Adipose tissue (tissue), 3 donors: Measurements from ENCODE around the gene IDUA. TPM values are rescaled to one million over a fixed set of nuclear protein-coding genes. Genes with fewer than 3 reads are reported as not detected.
"Not testable (repeated sequence)": the region's sequence is repeated elsewhere in the genome, so short reads cannot be mapped to it uniquely, and the experiment has no call there.

Experiments
- H3K27ac ChIP-seq: one replicate; pipeline ENCODE4 v1.5.1; 2013; ENCODE audit warnings: low read depth, low read length
- WGBS, 3 donors: extraction: QIAGEN DNeasy Blood & Tissue Kit; methylation state at CpG; one replicate each; pipeline ENCODE4 v1.1.7; 2013; 5-methylcytosine and 5-hydroxymethylcytosine counted together
- polyA plus RNA-seq, 3 donors: library from polyadenylated mRNA; stranded (reverse); fragments of 200-250 nt; gene quantifications; one replicate each; pipeline ENCODE4 v1.2.3, GENCODE V29; 2013
- donor health status: healthy with polysubstance abuse.
- donor health status: Bipolar disorder and iron deficiency.
- donor health status: healthy.

IDUA gene
- polyA plus RNA-seq, 3 donors: 10.8 to 23.9 (median 13.7) TPM

DNA sequence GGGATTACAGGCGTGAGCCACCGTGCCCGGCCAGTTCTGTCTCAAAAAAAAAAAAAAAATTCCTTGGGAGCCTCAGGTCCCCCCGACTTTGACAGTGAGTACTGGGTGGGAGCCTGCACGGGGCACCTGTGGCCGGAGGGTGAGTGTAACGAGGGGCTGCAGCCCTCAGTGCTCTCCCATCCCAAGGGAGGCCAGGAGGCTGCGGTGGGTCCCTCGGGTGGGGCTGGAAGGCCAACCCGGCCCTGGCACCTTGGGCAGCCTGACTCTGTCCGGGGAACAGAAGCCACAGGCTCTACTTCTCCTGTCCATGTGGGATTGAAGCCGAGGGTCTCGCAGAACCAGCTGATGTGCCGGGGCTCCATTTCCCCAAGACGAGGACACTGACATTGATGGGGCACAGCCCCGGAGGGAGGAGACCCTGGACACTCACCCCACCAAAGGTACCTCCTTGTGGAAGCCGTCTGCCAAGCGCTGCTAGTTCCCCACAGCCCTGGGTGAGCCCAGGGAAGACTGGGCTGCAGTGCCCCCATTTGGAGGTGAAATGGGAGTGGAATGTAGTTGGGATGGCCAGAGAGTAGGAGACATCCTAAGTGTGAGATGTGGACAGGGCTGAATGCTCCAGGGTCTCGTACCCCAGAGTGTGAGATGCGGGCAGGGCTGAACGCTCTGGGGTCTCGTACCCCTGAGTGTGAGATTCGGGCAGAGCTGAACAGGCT is 8.6 kb downstream of the IDUA start:
- 85 to 91% (median 90%) methylated on average over 21 to 23 of the region's 23 CpGs for WGBS, 3 donors

DNA sequence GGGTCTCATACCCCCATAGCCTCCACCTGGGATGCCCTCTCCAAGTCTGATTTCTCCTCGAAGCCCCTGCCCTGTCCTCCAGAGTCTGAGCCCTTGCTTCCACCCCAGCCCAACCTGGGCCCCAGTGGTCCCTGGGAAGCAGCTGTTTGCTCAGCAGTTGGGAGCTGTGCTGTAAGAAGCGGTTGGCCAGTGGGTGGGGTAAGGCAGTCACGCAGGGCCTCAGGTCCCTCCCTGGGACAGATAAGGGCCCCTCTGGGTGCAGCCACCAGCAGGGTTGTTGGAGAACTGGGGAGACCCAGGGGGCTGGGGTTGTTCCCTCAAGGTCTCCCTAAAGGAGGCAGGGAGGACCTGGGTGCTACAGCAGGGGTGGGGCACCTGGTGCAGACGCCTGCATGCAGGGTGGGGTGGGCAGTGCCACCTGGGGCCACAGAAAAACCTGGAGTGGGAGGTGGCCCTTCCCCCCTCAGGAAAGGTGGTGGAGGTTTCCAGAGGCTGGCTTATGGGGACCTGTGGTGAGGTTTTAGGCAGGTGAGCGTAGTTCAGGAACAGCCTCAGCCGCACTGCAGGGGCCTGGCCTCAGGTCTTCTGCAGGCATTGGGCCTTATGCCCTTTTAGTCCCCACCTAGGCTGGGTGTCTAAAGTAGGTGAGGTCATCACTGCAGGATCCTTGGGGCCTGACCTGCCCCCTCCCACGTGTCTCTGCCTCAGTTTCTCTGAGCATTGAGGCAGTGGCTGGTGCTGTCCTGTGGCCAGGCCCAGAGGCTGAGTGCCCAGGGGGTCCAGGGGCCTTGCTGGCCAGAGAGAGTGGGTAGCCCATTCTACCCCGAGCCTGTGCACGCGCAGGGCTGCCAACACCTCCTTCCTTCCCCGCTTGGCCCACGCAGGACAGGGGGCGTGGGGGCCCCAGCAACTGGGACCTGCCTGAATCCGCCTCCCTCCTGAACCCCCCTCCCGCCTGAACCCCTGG is 9.5 kb downstream of the IDUA start:
- no peak overlapping the region for H3K27ac ChIP-seq
- WGBS, 3 donors: 60 to 83% (median 61%) methylated on average over 13 to 15 of the region's 15 CpGs

More for the DNA sequence above, 8.6 kb downstream of the IDUA start:
- no peak overlapping the region for H3K27ac ChIP-seq

- WGBS, 3 donors: 6 to 14% (median 8%) methylated on average over 22 to 25 of the region's 25 CpGs
- no peak overlapping the region for H3K27ac ChIP-seq
Measured at GRCh38 chr4:996997-997374, 10.1 kb downstream of the IDUA start.

DNA sequence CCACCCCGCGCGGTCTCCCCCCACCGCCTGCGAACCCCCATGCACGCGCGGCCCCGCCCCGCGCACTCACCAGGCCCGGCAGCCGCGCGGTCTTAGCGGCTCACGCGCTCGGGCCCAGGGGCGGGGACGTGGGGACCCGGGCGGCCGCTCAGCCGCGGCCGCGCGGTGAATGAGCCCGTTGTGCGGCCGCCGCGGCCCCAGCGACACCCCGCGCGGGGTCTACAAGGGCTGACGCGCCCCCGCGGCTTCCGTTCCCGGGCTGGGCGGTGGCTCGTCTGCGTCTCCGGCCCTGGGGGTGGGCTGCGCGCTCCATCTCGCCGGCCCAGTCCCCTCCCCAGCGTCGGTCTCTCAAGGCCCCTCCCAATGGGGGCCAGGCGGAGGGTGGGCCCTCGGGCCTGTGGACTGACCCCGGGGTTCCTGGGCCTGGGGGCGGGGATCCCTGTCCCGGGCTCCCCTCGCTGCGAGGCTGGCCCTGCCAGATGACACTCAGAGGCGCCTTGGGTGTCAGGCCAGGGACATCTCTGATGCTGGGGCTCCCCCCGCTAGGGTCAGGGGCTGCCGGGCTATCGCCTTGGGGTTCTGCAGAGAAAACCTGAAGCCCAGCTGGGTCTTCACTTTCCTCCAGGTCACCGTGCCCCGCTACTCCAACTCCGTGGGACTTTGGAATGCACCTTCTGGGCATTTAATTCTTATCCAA is 10.7 kb downstream of the IDUA start:
- WGBS, 3 donors: 2 to 5% (median 2%) methylated on average over 21 to 67 of the region's 68 CpGs
- H3K27ac ChIP-seq: no peak overlapping the region

DNA sequence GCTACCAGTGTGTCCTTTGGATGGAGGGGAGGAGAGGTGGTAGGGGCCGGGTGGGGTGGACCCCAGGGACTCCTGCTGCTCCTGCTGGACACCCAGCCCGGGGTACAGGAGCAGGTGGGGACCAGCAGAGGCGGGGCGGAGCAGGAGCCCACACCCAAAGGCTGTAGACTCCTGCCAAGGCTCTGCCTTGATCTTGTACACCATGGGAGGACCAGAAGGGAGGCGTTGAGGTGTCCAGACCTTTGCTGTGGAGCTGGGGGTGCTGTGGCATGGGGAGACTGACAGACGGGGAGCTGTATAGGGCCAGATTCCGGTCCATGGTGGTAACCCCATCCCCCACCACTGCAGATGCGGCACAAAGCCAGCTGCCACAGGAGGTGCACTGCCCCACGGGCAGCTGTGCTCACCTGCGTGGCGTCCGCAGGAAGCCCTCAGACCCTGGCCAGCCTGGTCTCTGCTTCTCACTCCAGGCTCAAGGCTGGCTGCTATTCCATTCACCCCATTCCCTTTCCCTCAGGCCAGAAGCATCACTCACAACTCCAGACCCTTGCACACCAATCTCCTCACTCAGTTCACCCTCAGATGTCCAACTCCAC is 11.3 kb downstream of the IDUA start:
- H3K27ac ChIP-seq: no peak overlapping the region
- 42 to 48% (median 47%) methylated on average over 12 of the region's 12 CpGs for WGBS, 3 donors

DNA sequence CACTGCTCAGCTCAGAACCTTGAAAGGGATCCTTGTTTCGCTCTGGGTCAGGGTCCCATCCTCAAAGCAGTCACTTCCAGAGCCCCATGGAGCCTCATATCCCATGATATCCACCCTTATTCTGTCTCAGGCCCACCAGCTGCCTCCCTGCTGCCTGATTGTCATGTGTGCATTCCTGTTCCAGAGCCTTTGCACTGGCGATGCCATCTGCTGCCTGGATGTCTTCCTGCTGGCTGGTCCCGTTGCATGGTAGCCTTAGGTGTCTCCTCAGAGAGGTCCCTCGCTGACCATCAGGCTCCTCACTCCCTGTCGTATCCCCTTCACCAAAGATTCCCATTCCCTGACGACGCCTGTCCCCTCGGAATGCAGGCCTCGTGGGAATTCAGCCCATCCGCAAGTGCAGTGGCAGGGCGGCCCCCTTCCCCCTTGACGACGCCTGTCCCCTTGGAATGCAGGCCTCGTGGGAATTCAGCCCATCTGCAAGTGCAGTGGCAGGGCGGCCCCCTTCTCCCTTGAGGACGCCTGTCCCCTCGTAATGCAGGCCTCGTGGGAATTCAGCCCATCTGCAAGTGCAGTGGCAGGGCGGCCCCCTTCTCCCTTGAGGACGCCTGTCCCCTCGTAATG is 12.5 kb downstream of the IDUA start:
- not testable (repeated sequence) for H3K27ac ChIP-seq
- 44 to 52% (median 50%) methylated on average over 14 to 17 of the region's 21 CpGs for WGBS, 3 donors

DNA sequence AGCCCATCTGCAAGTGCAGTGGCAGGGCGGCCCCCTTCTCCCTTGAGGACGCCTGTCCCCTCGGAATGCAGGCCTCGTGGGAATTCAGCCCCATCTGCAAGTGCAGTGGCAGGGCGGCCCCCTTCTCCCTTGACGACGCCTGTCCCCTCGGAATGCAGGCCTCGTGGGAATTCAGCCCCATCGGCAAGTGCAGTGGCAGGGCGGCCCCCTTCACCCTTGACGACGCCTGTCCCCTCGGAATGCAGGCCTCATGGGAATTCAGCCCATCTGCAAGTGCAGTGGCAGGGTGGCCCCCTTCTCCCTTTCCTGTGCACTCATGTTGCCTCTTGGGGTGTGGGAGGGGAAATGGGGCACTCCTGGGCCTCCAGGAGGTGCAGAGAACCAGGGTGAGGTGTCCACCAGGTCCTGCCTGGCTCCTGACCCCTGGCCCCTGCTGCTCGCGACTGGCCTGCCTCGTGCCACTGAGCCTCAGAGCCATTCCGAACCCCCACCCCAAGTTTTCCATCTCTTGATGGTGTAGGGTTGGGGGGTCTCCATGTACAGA is 13.1 kb downstream of the IDUA start:
- WGBS, 3 donors: 54 to 59% (median 56%) methylated on average over 16 to 18 of the region's 18 CpGs
- no peak overlapping the region for H3K27ac ChIP-seq

DNA sequence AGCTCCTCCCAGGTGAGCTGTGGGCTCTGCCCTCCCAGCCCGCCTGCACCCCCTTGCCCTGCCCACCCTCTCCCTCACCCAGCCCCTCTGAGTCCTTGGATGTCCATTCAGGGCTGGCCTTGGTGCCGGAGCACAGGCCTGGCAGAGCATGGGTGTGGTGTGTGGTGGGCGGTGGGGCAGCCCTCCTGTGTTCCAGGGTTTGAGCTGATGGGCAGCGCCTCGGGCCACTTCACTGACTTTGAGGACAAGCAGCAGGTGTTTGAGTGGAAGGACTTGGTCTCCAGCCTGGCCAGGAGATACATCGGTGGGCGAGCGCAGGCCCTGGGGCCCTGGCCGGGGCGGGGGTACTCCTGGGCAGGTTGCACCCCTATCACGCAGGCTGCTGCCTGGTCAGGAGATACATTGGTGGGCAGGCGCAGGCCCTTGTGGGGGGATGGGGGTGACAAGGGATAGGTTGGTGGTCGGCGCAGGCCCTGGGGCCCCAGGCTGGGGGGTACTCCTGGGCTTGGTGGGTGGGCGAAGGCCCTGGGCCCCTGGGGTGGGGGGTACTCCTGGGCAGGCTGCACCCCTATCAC is 13.9 kb downstream of the IDUA start:
- no peak overlapping the region for H3K27ac ChIP-seq
- WGBS, 3 donors: 86 to 90% (median 88%) methylated on average over 12 to 15 of the region's 15 CpGs

GRCh38 chr4:1001561-1002130 is 14.8 kb downstream of the IDUA start:
- no peak overlapping the region for H3K27ac ChIP-seq
- 17 to 22% (median 20%) methylated on average over 32 to 48 of the region's 48 CpGs for WGBS, 3 donors

- no peak overlapping the region for H3K27ac ChIP-seq
- 2 to 3% (median 2%) methylated on average over 35 to 54 of the region's 54 CpGs for WGBS, 3 donors
Measured at GRCh38 chr4:1002131-1002630, 15.3 kb downstream of the IDUA start.

DNA sequence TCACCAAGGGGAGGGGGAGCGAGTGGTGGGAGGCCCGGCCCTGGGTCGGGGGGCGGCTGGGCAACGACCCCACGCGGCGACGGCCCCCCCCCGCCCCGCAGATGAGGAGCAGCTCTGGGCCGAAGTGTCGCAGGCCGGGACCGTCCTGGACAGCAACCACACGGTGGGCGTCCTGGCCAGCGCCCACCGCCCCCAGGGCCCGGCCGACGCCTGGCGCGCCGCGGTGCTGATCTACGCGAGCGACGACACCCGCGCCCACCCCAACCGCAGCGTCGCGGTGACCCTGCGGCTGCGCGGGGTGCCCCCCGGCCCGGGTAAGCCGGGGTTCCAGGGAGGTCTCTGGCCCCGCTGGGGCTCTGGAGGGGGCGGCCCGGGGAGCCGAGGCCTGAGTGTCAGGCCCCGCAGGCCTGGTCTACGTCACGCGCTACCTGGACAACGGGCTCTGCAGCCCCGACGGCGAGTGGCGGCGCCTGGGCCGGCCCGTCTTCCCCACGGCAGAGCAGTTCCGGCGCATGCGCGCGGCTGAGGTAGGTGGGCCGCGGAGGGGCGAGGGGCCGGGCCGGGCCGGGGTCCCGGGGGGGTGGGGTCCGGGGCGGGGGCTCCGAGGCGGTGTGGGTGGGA is 15.9 kb downstream of the IDUA start:
- no peak overlapping the region for H3K27ac ChIP-seq
- WGBS, 3 donors: 2 to 4% (median 3%) methylated on average over 35 to 75 of the region's 75 CpGs

DNA sequence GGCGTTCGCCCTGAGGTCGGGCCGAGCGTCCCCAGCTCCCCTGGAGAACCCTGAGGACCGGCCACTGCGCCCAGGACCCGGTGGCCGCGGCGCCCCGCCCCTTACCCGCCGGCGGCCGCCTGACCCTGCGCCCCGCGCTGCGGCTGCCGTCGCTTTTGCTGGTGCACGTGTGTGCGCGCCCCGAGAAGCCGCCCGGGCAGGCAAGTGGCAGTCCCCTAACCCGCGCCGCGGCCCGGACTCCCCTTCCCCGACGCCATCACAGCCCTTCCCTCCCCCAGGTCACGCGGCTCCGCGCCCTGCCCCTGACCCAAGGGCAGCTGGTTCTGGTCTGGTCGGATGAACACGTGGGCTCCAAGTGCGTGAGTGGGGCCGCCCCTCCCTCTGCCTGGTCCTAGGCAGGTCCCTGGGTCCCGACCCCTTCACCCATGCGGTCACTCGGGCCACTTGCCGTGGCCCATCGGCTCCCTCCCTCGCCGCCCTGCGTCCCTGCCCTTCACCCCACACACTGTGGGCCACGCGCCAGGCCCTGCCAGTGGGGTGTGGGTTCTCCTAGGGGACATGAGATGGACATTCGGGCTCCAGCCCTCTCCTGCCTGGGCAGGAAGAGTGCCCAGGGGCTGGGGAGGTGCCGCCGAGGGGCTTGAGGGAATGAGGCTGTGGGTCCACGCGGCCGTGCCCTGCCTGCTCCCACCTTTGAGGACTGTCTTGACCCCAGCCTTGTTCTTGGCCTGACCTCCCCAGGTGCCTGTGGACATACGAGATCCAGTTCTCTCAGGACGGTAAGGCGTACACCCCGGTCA is 16.6 kb downstream of the IDUA start:
- no peak overlapping the region for H3K27ac ChIP-seq
- 28 to 37% (median 33%) methylated on average over 42 to 63 of the region's 63 CpGs for WGBS, 3 donors

DNA sequence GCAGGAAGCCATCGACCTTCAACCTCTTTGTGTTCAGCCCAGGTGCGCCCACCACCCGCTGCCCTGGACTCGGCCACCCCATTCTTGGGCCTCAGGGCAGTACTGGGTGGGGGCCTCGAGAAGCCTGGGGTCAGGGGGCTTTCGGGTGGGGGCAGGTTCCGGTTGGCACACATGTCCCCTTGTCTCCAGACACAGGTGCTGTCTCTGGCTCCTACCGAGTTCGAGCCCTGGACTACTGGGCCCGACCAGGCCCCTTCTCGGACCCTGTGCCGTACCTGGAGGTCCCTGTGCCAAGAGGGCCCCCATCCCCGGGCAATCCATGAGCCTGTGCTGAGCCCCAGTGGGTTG is 17.2 kb downstream of the IDUA start:
- WGBS, 3 donors: 88 to 90% (median 89%) methylated on average over 13 of the region's 13 CpGs
- H3K27ac ChIP-seq: no peak overlapping the region

GRCh38 chr4:1004557-1005485 is 18.0 kb downstream of the IDUA start:
- WGBS, 3 donors: 78 to 83% (median 81%) methylated on average over 25 of the region's 25 CpGs
- no peak overlapping the region for H3K27ac ChIP-seq

DNA sequence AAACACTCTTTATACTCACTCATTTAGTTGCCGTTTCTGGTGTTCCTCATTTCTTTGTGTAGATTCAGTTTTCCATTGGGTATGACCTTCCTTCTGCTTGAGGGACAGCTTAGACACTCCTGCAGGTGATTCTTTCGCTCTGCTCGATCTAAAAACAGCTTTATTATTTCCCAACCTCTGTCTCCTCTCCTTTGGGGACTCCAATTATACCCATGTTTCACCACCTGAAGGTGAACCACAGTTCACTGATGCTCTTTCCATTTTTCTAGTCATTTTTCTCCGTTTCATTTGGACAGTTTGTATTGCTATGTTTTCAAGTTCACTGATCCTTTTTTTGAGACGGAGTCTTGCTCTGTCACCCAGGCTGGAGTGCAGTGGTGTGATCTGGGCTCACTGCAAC is 20.0 kb downstream of the IDUA start:
- WGBS, 3 donors: 86 to 93% (median 90%) methylated on average over 5 of the region's 5 CpGs
- H3K27ac ChIP-seq: no peak overlapping the region
